Measurements from ENCODE around the gene PCNX2.

The PCNX2 gene

DNA sequence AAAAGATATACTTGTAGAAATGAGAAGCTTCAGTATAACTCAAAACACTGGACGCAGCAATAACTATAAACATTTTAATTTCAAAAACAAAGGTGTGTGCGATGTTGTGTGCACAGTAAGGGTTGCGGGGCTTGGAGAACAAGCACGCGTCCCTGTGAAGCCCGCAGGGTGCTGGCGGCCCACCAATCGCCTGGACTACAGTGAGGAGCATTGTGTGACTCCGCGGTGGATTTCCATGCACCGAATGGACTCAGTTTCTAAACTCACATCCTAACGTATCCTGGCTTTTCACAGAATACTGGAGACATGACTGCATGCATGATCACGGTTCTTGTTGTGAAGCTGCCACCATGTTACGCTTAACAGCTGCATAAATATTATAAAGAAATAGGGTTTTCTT is 312.1 kb downstream of the PCNX2 start:
- DNase-seq = no peak
- no peak overlapping the region for H3K4me3 ChIP-seq (ENCODE audit: control insufficient read depth in 1 of 7, extremely low read depth in 1 of 7, insufficient read depth in 4 of 7, low read depth in 2 of 7, low read length in 6 of 7)
- ChIA-PET CTCF (no interaction called here), POLR2A (no interaction called here)
- H3K9me3 ChIP-seq (ENCODE audit: control extremely low read depth in 1 of 5, control insufficient read depth in 4 of 5, insufficient read depth in 2 of 5, low read depth in 1 of 5, low read length in 4 of 5) = no peaks in the 10 kb centered on the region
- no peaks in the 10 kb centered on the region for H3K27me3 ChIP-seq (replicated peaks in 2 of 5; ENCODE audit: control insufficient read depth in 4 of 5, insufficient read depth in 5 of 5, low read length in 4 of 5)
- H3K27ac ChIP-seq (ENCODE audit: insufficient read depth in 1 of 2, low read depth in 1 of 2, low read length in 2 of 2, poor library complexity in 1 of 2, severe bottlenecking in 2 of 2) = no peak overlapping the region
- peaks cover 7 to 13% (median 12%) of the 10 kb centered on the region in 4 experiments for H3K4me1 ChIP-seq (ENCODE audit: control extremely low read depth in 1 of 4, control insufficient read depth in 4 of 4, insufficient read depth in 4 of 4, low read length in 3 of 4)
- peaks cover 0 to 15% (median 6%) of the 10 kb centered on the region in 4 experiments for H3K36me3 ChIP-seq (ENCODE audit: control insufficient read depth in 4 of 4, insufficient read depth in 4 of 4, low read length in 3 of 4)
- WGBS (ENCODE audit: insufficient coverage) = 97% methylated on average over 12 of the region's 14 CpGs

DNA sequence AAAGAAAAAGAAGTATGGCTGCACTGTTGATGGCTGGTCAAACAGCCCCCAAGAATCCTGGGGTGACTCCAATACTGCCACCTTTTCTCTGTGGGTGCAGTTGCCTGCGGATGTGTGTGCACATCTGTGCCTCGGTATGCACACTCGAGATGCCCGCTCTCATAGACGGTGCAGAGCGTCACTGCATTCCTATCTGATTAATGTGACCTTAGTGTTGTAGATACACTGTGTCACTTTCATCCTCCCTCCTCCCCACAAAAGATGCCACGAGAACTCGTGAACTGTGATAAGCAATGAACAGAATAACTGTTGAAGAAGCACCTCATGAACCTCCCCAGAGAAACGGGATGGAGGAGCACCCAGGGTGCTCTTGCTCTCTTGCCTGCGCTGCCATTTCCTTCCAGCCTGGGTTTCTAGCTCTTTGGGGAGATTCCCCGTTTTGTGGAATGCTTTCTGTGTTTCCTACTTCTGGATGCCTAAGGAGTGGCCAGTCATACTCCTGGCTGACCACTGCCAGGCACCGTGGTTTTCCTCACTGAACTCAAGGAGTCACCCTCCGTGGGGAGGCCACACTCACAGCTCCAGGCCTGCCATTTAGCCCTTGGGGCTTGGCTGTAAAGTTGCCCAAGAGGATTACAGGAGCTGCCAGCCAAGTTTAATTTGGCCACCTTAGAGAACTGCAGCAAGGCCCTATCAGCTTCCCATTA is 313.1 kb downstream of the PCNX2 start:
- peaks cover 9 to 23% (median 21%) of the 10 kb centered on the region in 4 experiments for H3K4me1 ChIP-seq (ENCODE audit: control extremely low read depth in 1 of 4, control insufficient read depth in 4 of 4, insufficient read depth in 4 of 4, low read length in 3 of 4)
- POLR2A ChIA-PET = no interaction called here
- H3K27ac ChIP-seq (ENCODE audit: insufficient read depth in 1 of 2, low read depth in 1 of 2, low read length in 2 of 2, poor library complexity in 1 of 2, severe bottlenecking in 2 of 2) = no peak overlapping the region
- H3K4me3 ChIP-seq (ENCODE audit: control insufficient read depth in 1 of 7, extremely low read depth in 1 of 7, insufficient read depth in 4 of 7, low read depth in 2 of 7, low read length in 6 of 7) = no peak overlapping the region
- CTCF ChIA-PET = interaction anchor here (1.1 kb wide), 1 partner anchor 23 kb away, joined by 3 read pairs; no protein-coding TSS in a partner anchor
- H3K9me3 ChIP-seq (ENCODE audit: control extremely low read depth in 1 of 5, control insufficient read depth in 4 of 5, insufficient read depth in 2 of 5, low read depth in 1 of 5, low read length in 4 of 5) = no peaks in the 10 kb centered on the region
- H3K27me3 ChIP-seq (replicated peaks in 2 of 5; ENCODE audit: control insufficient read depth in 4 of 5, insufficient read depth in 5 of 5, low read length in 4 of 5) = no peaks in the 10 kb centered on the region
- 93% methylated on average over 8 of the region's 13 CpGs for WGBS (ENCODE audit: insufficient coverage)
- no peak for DNase-seq
- H3K36me3 ChIP-seq (ENCODE audit: control insufficient read depth in 4 of 4, insufficient read depth in 4 of 4, low read length in 3 of 4) = peaks cover 0 to 15% (median 8%) of the 10 kb centered on the region in 4 experiments

DNA sequence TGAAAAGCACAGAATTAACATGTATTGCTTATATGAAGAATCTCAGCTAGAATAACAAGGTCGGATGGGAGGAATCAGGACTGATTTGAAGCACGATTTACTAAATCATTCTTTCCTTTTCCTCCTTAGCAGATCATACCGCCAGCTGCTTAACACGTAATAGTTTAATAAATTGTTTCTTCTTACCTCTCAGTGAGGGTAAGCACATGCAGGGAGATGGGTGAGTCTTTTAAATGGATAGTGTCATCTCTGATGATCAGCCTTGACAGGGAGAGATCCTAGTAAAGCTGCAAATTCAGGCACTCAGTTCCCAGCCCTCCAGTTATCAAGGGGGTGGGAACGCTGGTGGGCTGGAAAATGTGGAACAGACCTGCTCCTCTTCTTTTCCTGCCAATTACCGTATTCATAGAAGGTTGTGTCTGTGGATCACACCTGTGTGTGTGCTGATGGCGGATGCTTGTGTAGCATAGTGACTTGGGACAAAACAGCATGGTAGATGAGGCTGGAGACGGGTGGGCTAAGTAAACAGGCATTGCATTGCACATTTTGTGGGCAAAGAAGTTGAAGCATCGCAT is 314.5 kb downstream of the PCNX2 start:
- WGBS (ENCODE audit: insufficient coverage) = 100% methylated on average over 3 of the region's 9 CpGs
- Histone ChIP-seq H3K27me3 (replicated peaks in 2 of 5; ENCODE audit: control insufficient read depth in 4 of 5, insufficient read depth in 5 of 5, low read length in 4 of 5) (no peaks in the 10 kb centered on the region), H3K4me3 (ENCODE audit: control insufficient read depth in 1 of 7, extremely low read depth in 1 of 7, insufficient read depth in 4 of 7, low read depth in 2 of 7, low read length in 6 of 7) (no peak overlapping the region), H3K36me3 (ENCODE audit: control insufficient read depth in 4 of 4, insufficient read depth in 4 of 4, low read length in 3 of 4) (peaks cover 3 to 23% (median 20%) of the 10 kb centered on the region in 4 experiments), H3K9me3 (ENCODE audit: control extremely low read depth in 1 of 5, control insufficient read depth in 4 of 5, insufficient read depth in 2 of 5, low read depth in 1 of 5, low read length in 4 of 5) (no peaks in the 10 kb centered on the region), H3K27ac (ENCODE audit: insufficient read depth in 1 of 2, low read depth in 1 of 2, low read length in 2 of 2, poor library complexity in 1 of 2, severe bottlenecking in 2 of 2) (no peak overlapping the region), H3K4me1 (ENCODE audit: control extremely low read depth in 1 of 4, control insufficient read depth in 4 of 4, insufficient read depth in 4 of 4, low read length in 3 of 4) (peaks cover 9 to 27% (median 23%) of the 10 kb centered on the region in 4 experiments)
- ChIA-PET CTCF (interaction anchor here (0.9 to 1.1 kb wide), 2 partner anchors 19 to 24 kb away, joined by 3 read pairs; no protein-coding TSS in a partner anchor), POLR2A (no interaction called here)
- no peak for DNase-seq

DNA sequence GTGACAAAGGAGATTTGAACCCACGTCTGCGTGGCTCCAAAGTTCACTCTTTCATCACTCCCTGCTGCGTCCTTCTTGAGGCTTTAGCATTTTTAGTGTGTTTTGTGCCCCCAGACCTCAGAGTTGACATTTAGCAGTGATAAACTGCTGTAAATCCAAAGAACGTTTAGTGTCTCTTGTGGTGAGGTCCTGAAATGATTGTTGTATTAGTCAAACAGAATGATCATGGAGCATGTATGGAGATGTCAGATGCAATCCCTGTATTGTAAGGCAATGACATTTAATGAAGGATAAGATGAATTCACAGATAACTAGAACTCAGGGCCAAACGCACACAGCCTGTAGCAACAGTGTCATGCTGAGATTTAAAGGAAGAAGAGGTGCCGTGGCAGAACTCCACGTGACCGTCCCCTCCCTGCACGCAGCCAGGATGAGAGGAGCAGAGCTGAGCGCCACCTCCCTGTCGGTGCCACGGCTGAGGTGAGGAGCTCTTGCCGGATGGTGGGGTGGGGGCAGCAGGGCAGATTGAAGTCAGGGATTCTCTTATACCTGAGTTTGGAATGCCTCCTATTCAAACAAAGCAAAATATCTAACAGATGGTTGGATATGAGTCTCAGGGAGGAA is 315.1 kb downstream of the PCNX2 start:
- peaks cover 9 to 27% (median 23%) of the 10 kb centered on the region in 4 experiments for H3K4me1 ChIP-seq (ENCODE audit: control extremely low read depth in 1 of 4, control insufficient read depth in 4 of 4, insufficient read depth in 4 of 4, low read length in 3 of 4)
- H3K9me3 ChIP-seq (ENCODE audit: control extremely low read depth in 1 of 5, control insufficient read depth in 4 of 5, insufficient read depth in 2 of 5, low read depth in 1 of 5, low read length in 4 of 5) = no peaks in the 10 kb centered on the region
- DNase-seq = no peak
- H3K4me3 ChIP-seq (ENCODE audit: control insufficient read depth in 1 of 7, extremely low read depth in 1 of 7, insufficient read depth in 4 of 7, low read depth in 2 of 7, low read length in 6 of 7) = no peak overlapping the region
- ChIA-PET CTCF (interaction anchor here (0.9 to 5.2 kb wide), 3 partner anchors 13 to 18 kb away, joined by 3 to 21 read pairs (median 3); no protein-coding TSS in a partner anchor), POLR2A (no interaction called here)
- peaks cover 3 to 24% (median 22%) of the 10 kb centered on the region in 4 experiments for H3K36me3 ChIP-seq (ENCODE audit: control insufficient read depth in 4 of 4, insufficient read depth in 4 of 4, low read length in 3 of 4)
- no peak overlapping the region for H3K27ac ChIP-seq (ENCODE audit: insufficient read depth in 1 of 2, low read depth in 1 of 2, low read length in 2 of 2, poor library complexity in 1 of 2, severe bottlenecking in 2 of 2)
- WGBS (ENCODE audit: insufficient coverage) = 97% methylated on average over 11 of the region's 13 CpGs
- H3K27me3 ChIP-seq (replicated peaks in 2 of 5; ENCODE audit: control insufficient read depth in 4 of 5, insufficient read depth in 5 of 5, low read length in 4 of 5) = no peaks in the 10 kb centered on the region

DNA sequence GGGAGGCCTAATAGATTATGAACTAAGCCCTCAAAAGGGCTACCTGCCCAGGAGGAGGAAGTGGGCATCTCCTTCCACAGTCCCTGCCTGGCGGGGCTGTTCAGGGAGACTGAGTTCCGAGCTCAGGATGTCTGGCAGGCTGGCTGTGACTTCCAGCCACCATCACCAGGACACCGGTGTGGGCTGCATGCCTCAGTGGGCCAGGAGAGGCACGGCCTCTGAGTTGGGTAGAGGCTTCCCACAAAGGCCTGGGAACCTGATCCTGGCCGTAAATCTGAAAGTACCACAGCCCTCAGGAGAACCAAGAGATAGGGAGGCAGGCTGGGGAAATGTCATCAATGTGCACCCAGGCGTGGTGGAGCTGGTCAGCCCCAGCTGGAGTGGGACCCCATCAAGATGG is 316.0 kb downstream of the PCNX2 start:
- H3K4me1 ChIP-seq (ENCODE audit: control extremely low read depth in 1 of 4, control insufficient read depth in 4 of 4, insufficient read depth in 4 of 4, low read length in 3 of 4) = peaks cover 9 to 27% (median 23%) of the 10 kb centered on the region in 4 experiments
- H3K4me3 ChIP-seq (ENCODE audit: control insufficient read depth in 1 of 7, extremely low read depth in 1 of 7, insufficient read depth in 4 of 7, low read depth in 2 of 7, low read length in 6 of 7) = no peak overlapping the region
- peak overlapping the region in 1 of 2 experiments; percentile 71 for H3K27ac ChIP-seq (ENCODE audit: insufficient read depth in 1 of 2, low read depth in 1 of 2, low read length in 2 of 2, poor library complexity in 1 of 2, severe bottlenecking in 2 of 2)
- peaks cover 3 to 32% (median 26%) of the 10 kb centered on the region in 4 experiments for H3K36me3 ChIP-seq (ENCODE audit: control insufficient read depth in 4 of 4, insufficient read depth in 4 of 4, low read length in 3 of 4)
- no peak for DNase-seq
- WGBS (ENCODE audit: insufficient coverage) = 95% methylated on average over 6 of the region's 6 CpGs
- ChIA-PET CTCF (interaction anchor here (1.1 to 5.2 kb wide), 2 partner anchors 12 to 16 kb away, joined by 3 to 21 read pairs; no protein-coding TSS in a partner anchor), POLR2A (no interaction called here)
- peaks cover 0 to 5% (median 0%) of the 10 kb centered on the region in 5 experiments for H3K9me3 ChIP-seq (ENCODE audit: control extremely low read depth in 1 of 5, control insufficient read depth in 4 of 5, insufficient read depth in 2 of 5, low read depth in 1 of 5, low read length in 4 of 5)
- no peaks in the 10 kb centered on the region for H3K27me3 ChIP-seq (replicated peaks in 2 of 5; ENCODE audit: control insufficient read depth in 4 of 5, insufficient read depth in 5 of 5, low read length in 4 of 5)

DNA sequence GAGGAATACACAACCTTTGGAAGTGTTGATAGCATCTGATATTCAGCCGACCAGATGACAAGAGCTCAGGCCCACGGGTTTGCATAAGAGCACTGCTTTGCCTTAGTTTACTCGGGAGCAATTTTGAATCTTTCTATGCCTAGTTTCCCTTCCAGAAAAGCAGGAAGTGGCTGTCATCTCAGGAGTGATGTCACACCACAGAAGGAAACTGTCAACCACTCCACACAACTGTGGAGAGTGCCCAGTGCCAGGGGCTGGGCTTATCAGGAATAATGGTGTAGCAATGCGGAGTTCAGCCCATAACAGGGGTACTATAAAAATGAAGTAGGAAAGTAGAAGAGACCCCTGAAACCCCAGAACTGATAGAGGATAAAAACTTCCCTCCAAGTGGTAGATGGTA is 316.7 kb downstream of the PCNX2 start:
- Histone ChIP-seq H3K27me3 (replicated peaks in 2 of 5; ENCODE audit: control insufficient read depth in 4 of 5, insufficient read depth in 5 of 5, low read length in 4 of 5) (no peaks in the 10 kb centered on the region), H3K36me3 (ENCODE audit: control insufficient read depth in 4 of 4, insufficient read depth in 4 of 4, low read length in 3 of 4) (peaks cover 3 to 34% (median 26%) of the 10 kb centered on the region in 4 experiments), H3K4me1 (ENCODE audit: control extremely low read depth in 1 of 4, control insufficient read depth in 4 of 4, insufficient read depth in 4 of 4, low read length in 3 of 4) (peaks cover 9 to 27% (median 23%) of the 10 kb centered on the region in 4 experiments), H3K9me3 (ENCODE audit: control extremely low read depth in 1 of 5, control insufficient read depth in 4 of 5, insufficient read depth in 2 of 5, low read depth in 1 of 5, low read length in 4 of 5) (peaks cover 0 to 12% (median 4%) of the 10 kb centered on the region in 5 experiments), H3K4me3 (ENCODE audit: control insufficient read depth in 1 of 7, extremely low read depth in 1 of 7, insufficient read depth in 4 of 7, low read depth in 2 of 7, low read length in 6 of 7) (no peak overlapping the region), H3K27ac (ENCODE audit: insufficient read depth in 1 of 2, low read depth in 1 of 2, low read length in 2 of 2, poor library complexity in 1 of 2, severe bottlenecking in 2 of 2) (peak overlapping the region; percentile 51 to 71)
- ChIA-PET POLR2A (interaction anchor here (1.1 kb wide), 1 partner anchor 16 kb away, joined by 3 read pairs; no protein-coding TSS in a partner anchor), CTCF (interaction anchor here (1.4 to 5.2 kb wide), 2 partner anchors 11 to 45 kb away, joined by 5 to 21 read pairs; no protein-coding TSS in a partner anchor)
- peak in 2 of 3 donors; percentile 21 to 43 for DNase-seq
- 0% methylated on average over 3 of the region's 4 CpGs for WGBS (ENCODE audit: insufficient coverage)

Data from common myeloid progenitor, CD34-positive (primary cell).